ENCODE measurements around the gene SIX2.

The SIX2 gene

DNA sequence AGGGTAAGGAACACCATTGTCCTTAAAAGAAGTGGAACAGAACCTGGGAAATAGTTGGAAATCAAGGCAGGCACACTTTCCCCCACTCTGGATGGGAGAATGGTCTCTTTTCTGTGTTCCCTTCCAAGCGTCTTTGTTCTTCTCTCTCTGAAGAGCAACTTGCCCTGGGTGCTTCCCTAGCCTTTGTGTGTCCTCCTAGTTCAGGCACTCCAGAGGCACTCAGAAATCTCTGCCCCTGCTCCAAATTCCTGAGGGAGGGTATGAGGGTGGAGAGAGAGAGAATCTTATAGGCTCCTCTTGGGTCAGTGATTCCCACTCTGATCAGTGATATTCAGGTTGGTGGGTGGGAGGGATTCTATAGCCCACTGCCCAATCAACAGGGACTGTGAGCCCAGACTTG lies 8.8 kb upstream of the SIX2 start:
- no peak for DNase-seq

- no peak for DNase-seq
These were observed 5.6 kb upstream of the SIX2 start for GRCh38 chr2:45014831-45015230.

DNA sequence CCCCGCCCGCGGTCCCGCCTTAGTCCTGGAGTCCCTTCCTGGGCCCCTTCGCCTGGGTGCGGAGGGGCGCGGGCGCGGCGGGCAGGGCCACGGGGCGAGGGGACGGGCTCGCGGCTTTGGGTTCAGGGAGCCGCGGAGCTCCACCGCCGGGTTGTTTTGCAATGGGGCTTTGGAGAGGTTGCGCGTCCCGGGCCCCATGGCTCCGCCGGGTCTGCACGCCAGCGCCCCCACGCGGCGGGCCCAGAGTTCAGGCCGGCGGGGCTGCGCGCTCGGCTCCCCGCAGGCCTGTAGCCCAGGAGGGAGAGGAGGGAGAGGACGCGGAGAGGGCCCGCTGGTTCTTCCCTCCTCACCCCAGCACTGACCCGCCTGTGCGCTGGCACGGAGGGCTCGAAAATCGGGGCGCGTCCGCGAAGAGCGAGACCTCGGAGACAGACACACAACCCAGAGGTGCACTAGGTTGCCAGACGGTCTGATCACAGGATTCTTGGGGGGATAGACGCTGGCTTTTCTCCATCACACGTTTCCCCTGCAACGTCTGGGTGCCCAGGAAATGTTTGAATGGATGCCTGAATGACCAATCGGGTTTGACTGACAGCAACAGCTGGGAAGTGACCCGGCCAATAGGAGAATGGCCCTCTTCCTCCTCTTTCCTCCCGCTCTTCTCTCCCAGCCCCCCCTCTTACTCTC lies 4.9 kb upstream of the SIX2 start:
- no peak for DNase-seq

GRCh38 chr2:45013229-45014015 lies 4.2 kb upstream of the SIX2 start:
- no peak for DNase-seq

DNA sequence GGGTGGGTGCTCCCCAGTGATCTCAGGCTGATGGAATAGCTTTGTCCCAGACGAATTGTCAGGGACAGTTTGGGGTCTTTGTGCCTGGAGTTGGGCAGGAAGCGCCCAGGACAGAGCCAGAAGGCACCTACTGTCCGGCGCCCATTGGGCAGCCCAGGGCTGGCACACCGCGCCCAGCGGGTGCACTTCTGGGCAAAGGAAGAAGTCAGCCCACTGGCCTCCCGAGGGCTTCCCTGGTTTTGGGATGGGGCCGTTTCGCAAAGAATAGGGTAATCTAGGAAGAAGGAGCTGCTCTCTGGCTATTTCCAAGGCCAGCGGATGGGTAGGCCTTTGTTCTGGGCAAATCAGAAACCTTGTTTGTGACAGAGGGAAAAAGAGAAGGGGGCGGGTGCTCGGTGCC lies 3.5 kb upstream of the SIX2 start:
- no peak for DNase-seq

DNA sequence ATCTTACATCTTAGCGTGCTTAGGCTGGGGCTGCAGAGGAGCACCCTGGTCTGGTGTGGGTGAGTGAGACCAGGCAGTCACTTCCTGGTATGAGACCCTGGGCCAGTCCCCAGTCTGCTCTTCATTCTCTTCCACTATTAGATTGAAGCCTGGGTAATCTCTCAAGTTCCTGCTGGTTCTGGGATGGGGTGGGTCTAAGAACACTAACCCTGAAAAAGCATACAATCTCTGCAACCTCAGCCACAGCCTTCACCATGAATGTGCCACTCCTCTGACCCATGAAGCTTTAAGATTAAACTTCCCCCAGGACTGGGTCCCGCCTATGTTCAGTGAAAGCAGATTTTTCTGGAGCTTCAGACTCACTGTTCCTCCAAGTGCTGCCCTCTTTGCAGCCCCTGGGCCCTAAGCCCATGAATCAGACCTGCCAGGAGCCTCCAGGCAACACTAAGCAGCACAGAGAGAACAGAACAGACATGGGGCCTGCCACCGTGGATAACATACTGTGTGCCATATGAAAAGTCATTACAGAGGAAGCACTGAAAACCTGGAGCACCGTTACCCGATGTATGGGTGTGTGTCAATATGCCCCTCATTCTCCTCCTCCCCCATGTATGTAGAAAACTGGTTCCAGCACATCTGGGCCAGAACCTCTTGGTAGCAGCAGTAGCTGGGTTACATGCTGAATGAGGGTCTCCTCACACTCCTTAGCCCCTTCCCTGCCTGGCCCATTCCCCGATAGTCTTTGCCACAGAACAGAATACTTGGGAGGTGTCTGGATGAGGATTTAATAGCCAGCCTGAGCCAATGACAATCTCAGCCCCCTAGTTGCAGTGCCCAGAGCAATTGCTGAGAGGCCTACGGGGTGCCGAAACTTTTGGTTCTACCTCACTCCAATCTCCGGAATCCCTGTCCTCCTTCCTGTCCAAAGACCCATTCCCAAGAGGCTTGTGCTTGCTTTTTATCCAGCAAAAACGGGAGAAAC lies 2.7 kb upstream of the SIX2 start:
- DNase-seq = no peak

DNA sequence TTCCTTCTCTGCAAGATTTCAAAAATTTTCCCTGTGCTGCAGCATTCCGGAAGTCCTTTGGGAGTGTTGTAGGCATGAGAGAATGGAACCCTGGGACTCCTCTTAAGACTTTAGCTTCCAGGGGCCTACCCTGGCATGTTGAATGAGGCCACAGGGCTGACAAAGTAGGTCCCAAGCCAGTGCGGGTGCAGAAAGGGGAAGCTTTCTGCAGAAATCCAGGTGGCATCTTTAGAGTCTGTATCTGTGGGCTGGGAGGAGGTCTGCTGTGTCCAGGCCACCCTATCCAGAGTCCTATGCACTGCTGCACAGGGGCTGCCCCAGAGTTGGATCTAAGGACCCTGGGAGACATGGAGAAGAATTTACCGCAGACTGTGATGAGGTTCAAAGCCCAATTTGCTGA lies 1.9 kb upstream of the SIX2 start:
- DNase-seq = no peak

DNA sequence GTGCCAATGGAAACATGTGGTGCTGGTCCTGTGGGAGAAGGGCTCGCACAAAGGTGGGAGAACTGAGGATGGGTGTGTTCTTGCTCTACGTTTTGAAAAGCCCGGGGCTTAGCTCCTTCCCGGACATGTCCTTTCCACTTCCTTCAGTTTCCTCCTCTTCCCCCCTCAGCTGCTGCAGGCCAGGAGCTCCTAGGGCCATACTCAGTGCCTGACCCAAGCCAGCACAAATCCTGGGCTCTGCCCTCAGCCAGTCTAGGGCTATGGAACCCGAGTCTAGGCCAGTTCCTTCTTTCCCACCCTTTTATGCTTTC lies 1.4 kb upstream of the SIX2 start:
- DNase-seq = no peak

- peak; percentile 83 for DNase-seq
These were observed 863 bp upstream of the SIX2 start for GRCh38 chr2:45009928-45010701.

GRCh38 chr2:45008296-45009129 lies 739 bp downstream of the SIX2 start:
- DNase-seq = no peak

- DNase-seq = no peak
These were observed 1.3 kb downstream of the SIX2 start for GRCh38 chr2:45007961-45008295.

DNA sequence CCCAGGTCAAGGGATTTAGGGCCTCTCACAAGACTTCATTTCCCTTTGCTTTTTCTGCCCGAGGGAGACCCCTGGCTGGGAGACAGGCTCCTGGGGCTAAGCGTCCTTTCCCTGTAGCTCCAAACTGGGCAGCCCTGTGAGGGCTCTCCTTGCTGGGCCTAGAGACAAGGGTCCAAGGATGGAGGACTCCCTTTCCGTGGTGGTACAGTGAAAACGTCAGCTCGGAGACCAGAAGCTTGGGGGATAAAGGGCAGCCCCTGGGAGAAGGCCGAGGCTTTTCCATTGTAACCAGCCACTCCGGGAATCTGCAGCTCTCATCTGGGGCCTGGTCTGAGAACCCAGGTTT lies 2.3 kb downstream of the SIX2 start:
- DNase-seq = no peak

- no peak for DNase-seq
These were observed 3.0 kb downstream of the SIX2 start for GRCh38 chr2:45006041-45006941.

- DNase-seq = no peak
These were observed 3.8 kb downstream of the SIX2 start for GRCh38 chr2:45005261-45006002.

DNA sequence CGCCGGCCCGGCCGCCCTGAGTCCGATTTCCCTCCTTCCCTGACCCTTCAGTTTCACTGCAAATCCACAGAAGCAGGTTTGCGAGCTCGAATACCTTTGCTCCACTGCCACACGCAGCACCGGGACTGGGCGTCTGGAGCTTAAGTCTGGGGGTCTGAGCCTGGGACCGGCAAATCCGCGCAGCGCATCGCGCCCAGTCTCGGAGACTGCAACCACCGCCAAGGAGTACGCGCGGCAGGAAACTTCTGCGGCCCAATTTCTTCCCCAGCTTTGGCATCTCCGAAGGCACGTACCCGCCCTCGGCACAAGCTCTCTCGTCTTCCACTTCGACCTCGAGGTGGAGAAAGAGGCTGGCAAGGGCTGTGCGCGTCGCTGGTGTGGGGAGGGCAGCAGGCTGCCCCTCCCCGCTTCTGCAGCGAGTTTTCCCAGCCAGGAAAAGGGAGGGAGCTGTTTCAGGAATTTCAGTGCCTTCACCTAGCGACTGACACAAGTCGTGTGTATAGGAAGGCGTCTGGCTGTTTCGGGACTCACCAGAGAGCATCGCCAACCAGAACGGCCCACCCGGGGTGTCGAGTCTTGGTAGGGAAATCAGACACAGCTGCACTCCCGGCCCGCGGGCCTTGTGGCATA lies 4.6 kb downstream of the SIX2 start:
- no peak for DNase-seq

DNA sequence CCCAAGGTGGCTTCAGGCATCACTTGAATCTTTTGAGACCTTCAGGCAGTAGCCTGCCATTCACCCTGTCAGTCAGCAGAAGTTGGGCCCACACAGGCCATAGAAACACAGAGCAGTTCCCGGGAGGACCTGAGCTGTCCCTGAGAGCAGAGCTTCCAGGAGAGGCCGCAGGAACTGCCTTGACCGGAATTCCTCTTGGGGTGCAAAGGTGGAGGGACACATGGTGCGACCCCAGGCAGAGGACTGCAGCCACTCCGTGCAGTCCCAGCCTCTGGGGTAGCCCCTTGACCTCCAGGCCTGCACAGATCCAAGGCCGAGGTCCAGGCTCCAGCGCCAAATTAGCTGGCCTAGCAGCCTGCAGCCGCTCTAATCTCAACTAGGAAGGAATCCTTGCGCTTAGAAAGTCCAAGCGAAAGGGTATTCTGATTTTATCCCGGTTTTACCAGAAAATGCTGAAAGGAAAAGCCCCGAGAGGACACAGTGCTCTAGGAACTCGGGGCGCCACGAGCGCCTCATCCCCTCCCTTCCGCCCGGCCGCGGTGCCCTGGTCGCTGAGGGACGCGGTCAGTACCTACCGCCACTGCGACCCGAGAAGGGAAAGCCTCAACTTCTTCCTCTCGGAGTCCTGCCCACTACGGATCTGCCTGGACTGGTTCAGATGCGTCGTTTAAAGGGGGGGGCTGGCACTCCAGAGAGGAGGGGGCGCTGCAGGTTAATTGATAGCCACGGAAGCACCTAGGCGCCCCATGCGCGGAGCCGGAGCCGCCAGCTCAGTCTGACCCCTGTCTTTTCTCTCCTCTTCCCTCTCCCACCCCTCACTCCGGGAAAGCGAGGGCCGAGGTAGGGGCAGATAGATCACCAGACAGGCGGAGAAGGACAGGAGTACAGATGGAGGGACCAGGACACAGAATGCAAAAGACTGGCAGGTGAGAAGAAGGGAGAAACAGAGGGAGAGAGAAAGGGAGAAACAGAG lies 5.4 kb downstream of the SIX2 start:
- DNase-seq = no peak

DNA sequence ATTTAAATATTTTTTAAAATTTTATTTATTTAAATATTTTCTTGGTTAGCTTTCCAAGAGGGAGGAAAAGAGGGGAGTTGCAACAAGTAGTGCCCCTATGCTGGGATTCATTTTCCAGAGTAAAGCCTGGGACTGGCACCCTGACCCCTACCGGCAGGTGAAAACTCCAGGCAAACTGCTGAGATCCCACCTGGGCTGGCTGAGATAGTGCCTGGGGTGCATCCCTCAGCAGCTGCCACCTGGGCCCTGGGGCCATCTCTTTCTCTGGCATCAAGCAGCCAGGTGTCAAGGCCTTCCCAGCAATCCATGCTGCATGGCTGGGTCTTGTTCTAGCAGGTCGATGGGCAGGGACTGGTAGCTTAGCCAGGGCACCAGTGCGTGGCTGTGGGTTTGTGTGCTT lies 6.6 kb downstream of the SIX2 start:
- no peak for DNase-seq

DNA sequence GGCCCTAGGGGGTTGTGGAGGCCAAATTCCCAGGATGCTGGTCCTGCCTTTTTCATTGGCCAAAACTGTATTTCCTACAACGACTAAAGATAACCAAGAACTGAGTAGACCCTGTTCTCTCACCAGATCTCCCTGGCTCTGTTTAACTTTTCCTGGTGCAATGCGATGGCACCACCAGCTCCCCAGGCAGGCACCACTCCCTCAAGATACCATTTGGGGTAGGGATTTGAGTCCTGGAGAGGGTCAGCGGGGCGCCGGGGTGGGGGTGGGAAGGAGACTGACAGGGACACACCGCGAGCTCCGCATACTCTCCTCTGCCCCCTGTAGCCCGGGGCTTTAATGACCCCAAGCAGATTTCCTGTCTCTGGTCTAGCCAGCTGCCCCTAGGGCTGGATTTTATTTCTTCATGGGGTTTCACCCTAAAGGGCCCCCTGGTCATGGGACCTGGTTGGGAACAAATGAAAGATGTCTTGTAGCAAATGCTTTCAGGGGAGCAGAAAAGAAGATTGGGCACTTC lies 7.3 kb downstream of the SIX2 start:
- no peak for DNase-seq
